H1 (cell line): Measurements from ENCODE around the gene HOXD11. TPM values are rescaled to one million over a fixed set of nuclear protein-coding genes. Genes with fewer than 3 reads are reported as not detected.

Experiments
- CTCF ChIA-PET: fragments of 300-600 bp; sonication (Branson Sonifier 250); formaldehyde crosslinking; loops from one replicate; lab custom pipeline; 2021; ENCODE audit not compliant: partially characterized antibody; lab: Charles Lee
- POLR2A ChIA-PET: fragments of 300-600 bp; sonication (Branson Sonifier 250); formaldehyde crosslinking; loops from one replicate; lab custom pipeline; 2021; ENCODE audit warnings: inconsistent platforms; ENCODE audit not compliant: partially characterized antibody; lab: Charles Lee
- DNase-seq, 2 experiments: peaks; one replicate each; pipeline versions ENCODE4 v3.0.0 to v3.0.0-alpha.2; 2010 to 2022; ENCODE audit warnings: low spot score in 2 of 2, low read depth in 1 of 2, mixed read lengths in 1 of 2
- FAIRE-seq: peaks from 2 replicates; lab custom pipeline; 2011; peaks lifted over from hg19 to GRCh38; lab: Jason Lieb, UNC
- H2AFZ ChIP-seq: 2 replicates; pipeline ENCODE4 v1.8.1; 2012; ENCODE audit warnings: low read length, inconsistent platforms
- H2AK5ac ChIP-seq: 2 replicates; pipeline ENCODE4 v1.6.1; 2013; ENCODE audit warnings: low read depth, low read length
- H2BK120ac ChIP-seq: replicated peaks from 2 replicates; pipeline ENCODE3; 2013; ENCODE audit warnings: low read depth, low read length, inconsistent platforms
- H2BK12ac ChIP-seq: 2 replicates; pipeline ENCODE4 v1.6.1; 2013; ENCODE audit warnings: low read depth, low read length
- H2BK15ac ChIP-seq: 2 replicates; pipeline ENCODE4 v1.6.1; 2013; ENCODE audit warnings: low read length
- H2BK20ac ChIP-seq: 2 replicates; pipeline ENCODE4 v1.6.1; 2013; ENCODE audit warnings: low read length
- H2BK5ac ChIP-seq: 2 replicates; pipeline ENCODE4 v1.6.1; 2013; ENCODE audit warnings: low read depth, low read length
- H3K14ac ChIP-seq: 2 replicates; pipeline ENCODE4 v1.6.1; 2013; ENCODE audit warnings: inconsistent platforms; ENCODE audit not compliant: insufficient read length
- H3K18ac ChIP-seq: 2 replicates; pipeline ENCODE4 v1.6.1; 2013; ENCODE audit warnings: low read length; ENCODE audit errors: extremely low read depth
- H3K23ac ChIP-seq: 2 replicates; pipeline ENCODE4 v1.6.1; 2013; ENCODE audit warnings: inconsistent platforms; ENCODE audit not compliant: insufficient read length
- H3K23me2 ChIP-seq: 2 replicates; pipeline ENCODE4 v1.6.1; 2013; ENCODE audit warnings: low read depth, low read length
- H3K27ac ChIP-seq: 2 replicates; pipeline ENCODE4 v1.6.1; 2011; ENCODE audit warnings: low read depth, low read length, inconsistent platforms
- H3K27me3 ChIP-seq, 4 experiments: replicated peaks in 1 of 4; 1 replicate in 1 of 4; 2 replicates in 3 of 4; pipeline versions ENCODE4 v1.6.1 to v1.8.1; 2011 to 2013; ENCODE audit warnings: low read length in 3 of 4, mild to moderate bottlenecking in 3 of 4, inconsistent platforms in 2 of 4, mixed read lengths in 2 of 4, moderate library complexity in 1 of 4; ENCODE audit not compliant: control insufficient read depth in 3 of 4, insufficient read depth in 3 of 4; ENCODE audit errors: extremely low read depth in 1 of 4
- H3K36me3 ChIP-seq, 4 experiments: 2 replicates each; pipeline versions ENCODE4 v1.6.1 to v1.8.1; 2011 to 2013; ENCODE audit warnings: mild to moderate bottlenecking in 4 of 4, low read length in 3 of 4, moderate library complexity in 2 of 4, control low read depth in 1 of 4, inconsistent platforms in 1 of 4; ENCODE audit not compliant: insufficient read depth in 4 of 4, control insufficient read depth in 2 of 4
- H3K4ac ChIP-seq: replicated peaks from 2 replicates; pipeline ENCODE3; 2013; ENCODE audit warnings: low read length, low read depth, mixed read lengths, inconsistent platforms; ENCODE audit not compliant: insufficient read length
- H3K4me1 ChIP-seq, 4 experiments: replicated peaks in 1 of 4; 1 replicate in 1 of 4; 2 replicates in 3 of 4; pipeline versions ENCODE4 v1.6.1 to v1.8.1; 2011 to 2013; ENCODE audit warnings: low read length in 3 of 4, inconsistent platforms in 2 of 4, mixed read lengths in 1 of 4; ENCODE audit not compliant: insufficient read depth in 4 of 4, control insufficient read depth in 3 of 4
- H3K4me2 ChIP-seq, 2 experiments: 2 replicates each; pipeline versions ENCODE4 v1.6.1 to v1.8.1; 2011 to 2013; ENCODE audit warnings: low read depth in 2 of 2, low read length in 2 of 2, control low read depth in 1 of 2, inconsistent platforms in 1 of 2, mild to moderate bottlenecking in 1 of 2; ENCODE audit not compliant: insufficient read depth in 1 of 2
- H3K4me3 ChIP-seq, 4 experiments: fragments of 200-600, 300-600 bp in 1 of 4; sonication (generic), shearing (Covaris generic), sonication (Bioruptor Twin) in 1 of 4; 2 replicates each; pipeline versions ENCODE4 v1.5.1 to v1.8.1; 2011 to 2016; ENCODE audit warnings: low read length in 4 of 4, low read depth in 3 of 4, control low read depth in 2 of 4, inconsistent platforms in 2 of 4, mild to moderate bottlenecking in 2 of 4, mixed read lengths in 1 of 4, moderate library complexity in 1 of 4; ENCODE audit not compliant: insufficient read depth in 2 of 4; ENCODE audit errors: extremely low read depth in 1 of 4
- H3K56ac ChIP-seq: replicated peaks from 2 replicates; pipeline ENCODE3; 2013; ENCODE audit warnings: low read depth, mild to moderate bottlenecking, mixed read lengths, low read length, inconsistent platforms; ENCODE audit not compliant: insufficient read length
- H3K79me1 ChIP-seq: 2 replicates; pipeline ENCODE4 v1.6.1; 2013; ENCODE audit warnings: low read depth, low read length, control low read depth
- H3K79me2 ChIP-seq, 2 experiments: 2 replicates each; pipeline versions ENCODE4 v1.6.1 to v1.8.1; 2012 to 2013; ENCODE audit warnings: low read length in 2 of 2, mild to moderate bottlenecking in 2 of 2, inconsistent platforms in 1 of 2; ENCODE audit not compliant: insufficient read depth in 2 of 2, control insufficient read depth in 1 of 2
- H3K9ac ChIP-seq, 4 experiments: replicated peaks in 1 of 4; 1 replicate in 1 of 4; 2 replicates in 3 of 4; pipeline versions ENCODE4 v1.6.1 to v1.8.1; 2011 to 2013; ENCODE audit warnings: low read depth in 3 of 4, low read length in 3 of 4, control low read depth in 2 of 4, mild to moderate bottlenecking in 2 of 4, moderate library complexity in 2 of 4, inconsistent platforms in 1 of 4; ENCODE audit errors: extremely low read depth in 1 of 4
- H3K9me3 ChIP-seq, 2 experiments: 2 replicates each; pipeline versions ENCODE4 v1.6.1 to v1.8.1; 2012 to 2013; ENCODE audit warnings: mild to moderate bottlenecking in 2 of 2, moderate library complexity in 2 of 2, control low read depth in 1 of 2, inconsistent platforms in 1 of 2, low read depth in 1 of 2, low read length in 1 of 2, mixed read lengths in 1 of 2; ENCODE audit not compliant: insufficient read depth in 2 of 2
- H4K20me1 ChIP-seq, 2 experiments: replicated peaks in 1 of 2; 2 replicates each; pipeline versions ENCODE3 to v1.8.1; 2011 to 2013; ENCODE audit warnings: inconsistent platforms in 2 of 2, low read length in 2 of 2, mild to moderate bottlenecking in 1 of 2; ENCODE audit not compliant: insufficient read depth in 2 of 2, control insufficient read depth in 1 of 2
- H4K5ac ChIP-seq: 2 replicates; pipeline ENCODE4 v1.6.1; 2013; ENCODE audit warnings: low read length, low read depth, mixed read lengths, inconsistent platforms; ENCODE audit not compliant: insufficient read length
- H4K8ac ChIP-seq: 2 replicates; pipeline ENCODE4 v1.8.0; 2013; ENCODE audit warnings: mild to moderate bottlenecking, moderate library complexity, low read length, inconsistent platforms; ENCODE audit not compliant: insufficient read depth; ENCODE audit errors: extremely low read depth
- H4K91ac ChIP-seq: replicated peaks from 2 replicates; pipeline ENCODE3; 2013; ENCODE audit warnings: low read length, mixed read lengths, inconsistent platforms; ENCODE audit not compliant: insufficient read length
- CBX8 ChIP-seq: fragments of 300-800, 300-1000 bp; sonication (generic); IDR thresholded peaks from 2 replicates; pipeline ENCODE4 v1.7.1; 2016; ENCODE audit warnings: low read depth, low read length, borderline replicate concordance
- CHD2 ChIP-seq: IDR thresholded peaks from 2 replicates; pipeline ENCODE4 v1.6.1; 2012; ENCODE audit warnings: low read length, improper control_type of control experiment
- HDAC2 ChIP-seq, 2 experiments: fragments of 300-600 bp in 1 of 2; sonication (generic) in 1 of 2; IDR thresholded peaks; 2 replicates each; pipeline ENCODE4 v1.6.1; 2011 to 2012; ENCODE audit warnings: low read depth in 2 of 2, low read length in 2 of 2, mild to moderate bottlenecking in 2 of 2, moderate library complexity in 2 of 2, borderline replicate concordance in 1 of 2, inconsistent platforms in 1 of 2
- JUND ChIP-seq: IDR thresholded peaks from 2 replicates; pipeline ENCODE4 v1.6.1; 2011; ENCODE audit warnings: mild to moderate bottlenecking, improper control_type of control experiment, low read length
- NANOG ChIP-seq: IDR thresholded peaks from 2 replicates; pipeline ENCODE4 v1.6.1; 2011; ENCODE audit warnings: low read length, low read depth, mild to moderate bottlenecking, inconsistent platforms; ENCODE audit not compliant: insufficient read depth, poor library complexity, severe bottlenecking
- RBBP5 ChIP-seq: IDR thresholded peaks from 2 replicates; pipeline ENCODE4 v1.7.1; 2012; ENCODE audit warnings: low read depth, mild to moderate bottlenecking, inconsistent platforms, low read length, moderate library complexity, borderline replicate concordance
- RNF2 ChIP-seq: fragments of 200-900, 300-1000 bp; sonication (generic); IDR thresholded peaks from 2 replicates; pipeline ENCODE4 v1.7.1; 2016; ENCODE audit warnings: borderline replicate concordance, low read depth, mild to moderate bottlenecking, antibody characterized with exemption, low read length; ENCODE audit not compliant: poor library complexity, severe bottlenecking; ENCODE audit errors: missing control alignments
- SIX5 ChIP-seq: IDR thresholded peaks from 2 replicates; pipeline ENCODE4 v1.6.1; 2011; ENCODE audit warnings: mild to moderate bottlenecking, low read depth, low read length
- SP4 ChIP-seq: IDR thresholded peaks from 2 replicates; pipeline ENCODE4 v1.6.1; 2012; ENCODE audit warnings: low read length, inconsistent platforms
- TEAD4 ChIP-seq: IDR thresholded peaks from 2 replicates; pipeline ENCODE4 v1.6.1; 2012; ENCODE audit warnings: low read depth, low read length, inconsistent platforms, mixed read lengths
- WGBS, 2 experiments: shearing (Covaris generic) in 1 of 2; methylation state at CpG; one replicate each; pipeline versions ENCODE4 v1.1.6 to v1.1.7; 2013 to 2015; ENCODE audit warnings: low lambda C conversion rate in 2 of 2, mixed read lengths in 2 of 2, inconsistent platforms in 1 of 2, low coverage in 1 of 2, missing lambda C conversion rate in 1 of 2; ENCODE audit not compliant: insufficient replicate concordance in 2 of 2, insufficient coverage in 1 of 2, insufficient read length in 1 of 2; ENCODE audit errors: extremely low coverage in 1 of 2, missing lambda C conversion rate in 1 of 2; 5-methylcytosine and 5-hydroxymethylcytosine counted together
- polyA plus RNA-seq, 7 experiments: library from polyadenylated mRNA; depleted of rRNA in 3 of 7; stranded (reverse) in 5 of 7; unstranded in 2 of 7; fragments of >200 nt in 5 of 7; fragments of 200-250 nt in 2 of 7; gene quantifications; 1 replicate in 5 of 7; 2 replicates in 1 of 7; 4 replicates in 1 of 7; pipeline versions ENCODE4 v1.2.1 to v1.2.3, GENCODE V29; 2011 to 2013; ENCODE audit warnings: missing spikeins in 2 of 7, mixed read lengths in 2 of 7
- total RNA-seq: library from RNA; stranded (reverse); fragmentation: NEBNext Ultra II Directional; extraction: Animal tissue kit (Norgen Biotek cat#: 25700); gene quantifications from 2 replicates; pipeline ENCODE4 v1.2.1, GENCODE V29; 2021

Gene HOXD11
- total and polyA plus RNA-seq, 2 of the 8 experiments (the other 6 are each of a cell fraction or from before 2014, with no cell fraction given): not detected

DNA sequence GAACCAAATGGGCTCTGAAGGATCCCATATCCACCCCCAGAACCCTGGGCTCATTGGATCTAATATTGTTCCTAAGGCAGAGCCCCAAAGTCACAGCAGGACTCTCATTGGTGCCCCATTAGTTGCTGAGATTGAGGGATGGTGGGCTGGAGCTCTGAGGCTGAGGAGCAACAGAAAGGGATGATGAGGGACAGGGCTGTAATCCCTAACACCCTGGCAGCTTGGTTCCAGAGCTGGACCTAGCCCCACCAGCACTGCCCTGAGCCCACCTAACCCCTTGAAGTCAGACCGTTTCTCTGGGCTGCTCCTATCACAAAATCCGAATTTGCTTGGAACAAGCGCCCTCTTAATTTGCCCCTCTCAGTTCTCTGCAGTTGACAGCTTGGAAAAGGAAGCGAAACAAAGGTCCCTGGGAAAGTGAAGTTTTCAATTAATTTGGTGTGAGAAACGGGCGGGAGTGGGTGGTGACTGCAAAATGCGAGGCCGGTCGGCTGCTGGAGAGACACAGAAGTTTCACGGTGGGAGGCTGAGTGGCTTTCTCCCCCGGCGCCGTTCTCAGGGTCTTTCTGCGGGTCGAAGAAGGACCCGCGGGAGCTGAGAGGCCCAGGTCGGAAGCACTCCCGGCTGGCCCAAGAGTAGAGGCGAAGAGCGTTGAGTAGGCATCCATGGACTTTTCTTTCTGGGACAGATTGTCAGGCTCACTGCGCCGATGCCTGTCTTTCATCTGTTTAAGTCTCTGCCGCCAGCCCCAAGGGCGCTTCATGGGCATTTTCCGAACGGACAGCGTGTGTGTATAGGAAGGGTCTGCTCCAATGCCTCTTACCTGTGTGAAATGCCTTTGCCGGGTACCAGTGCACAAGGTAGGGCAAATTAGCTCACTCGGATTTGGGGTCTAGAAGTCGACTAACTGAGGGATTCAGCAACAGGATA, 15.5 kb upstream of the HOXD11 start:
- H4K5ac ChIP-seq: no peak overlapping the region
- H3K23ac ChIP-seq: no peak overlapping the region
- H3K9me3 ChIP-seq: no peaks in the 10 kb centered on the region; a peak in 1 of 4 replicates
- H3K18ac ChIP-seq: no peak overlapping the region
- H3K14ac ChIP-seq: no peak overlapping the region
- no peak overlapping the region for H4K8ac ChIP-seq
- peaks cover 3% of the 10 kb centered on the region; the same call in 1 of the 2 replicates for H3K23me2 ChIP-seq
- H2AFZ ChIP-seq: no peak overlapping the region
- H3K4me2 ChIP-seq: peak overlapping the region; percentile 20 to 66; a peak in 3 of 4 replicates
- CTCF ChIA-PET: interaction anchor here (0.6 to 2.5 kb wide), 5 partner anchors 8 to 84 kb away, joined by 3 to 12 read pairs (median 3); no protein-coding TSS in a partner anchor
- no peak overlapping the region for H2BK20ac ChIP-seq
- no peak overlapping the region for H3K27ac ChIP-seq
- peak overlapping the region; percentile 62; the same call in 1 of the 2 replicates for H2BK12ac ChIP-seq
- POLR2A ChIA-PET: no interaction called here
- no peak overlapping the region for H4K91ac ChIP-seq
- 9% methylated on average over 31 of the region's 31 CpGs; no CpG with 5 or more reads in 1 of the 2 experiments for WGBS, 2 experiments
- H3K79me2 ChIP-seq: no peaks in the 10 kb centered on the region
- FAIRE-seq (no peak), DNase-seq (peak in 1 of 2 experiments; percentile 49)
- H3K4me1 ChIP-seq: peaks cover 0 to 17% (median 10%) of the 10 kb centered on the region in 4 experiments; a peak in 6 of 7 replicates
- no peak overlapping the region for H3K4ac ChIP-seq
- H3K36me3 ChIP-seq: peaks cover 0 to 5% (median 0%) of the 10 kb centered on the region in 4 experiments; a peak in 1 of 8 replicates
- 0 out of 2 replicates have a peak overlapping the region, but pooled peaks have one; percentile 4 for H2BK15ac ChIP-seq
- no peak overlapping the region for H2AK5ac ChIP-seq
- H3K4me3 ChIP-seq: 0 out of 8 replicates have a peak overlapping the region, but pooled peaks of 1 of the 4 experiments have one; percentile 7
- peaks cover 90 to 99% (median 95%) of the 10 kb centered on the region in 4 experiments for H3K27me3 ChIP-seq
- H2BK120ac ChIP-seq: no peak overlapping the region
- no peak overlapping the region for H3K56ac ChIP-seq
- H3K9ac ChIP-seq: no peak overlapping the region
- H3K79me1 ChIP-seq: no peaks in the 10 kb centered on the region
- H4K20me1 ChIP-seq: peaks cover 19 to 35% of the 10 kb centered on the region in 2 experiments
- no peak overlapping the region for H2BK5ac ChIP-seq
- TF ChIP-seq RBBP5 (no peak), HDAC2 (IDR thresholded peaks at IDR 0.05; ENCODE audit: borderline replicate concordance in 1 of 2, low read depth in 2 of 2, low read length in 2 of 2) (no peak), SIX5 (no peak), CBX8 (peak; percentile 59; the same call in 1 of the 2 replicates), NANOG (no peak), TEAD4 (no peak), SP4 (no peak), RNF2 (peak; percentile 98), CHD2 (no peak), JUND (no peak)
